GM23248 (cell line): ENCODE measurements around the gene GUCY1B1. TPM values are rescaled to one million over a fixed set of nuclear protein-coding genes. Genes with fewer than 3 reads are reported as not detected.

ENCODE experiments used
- DNase-seq: peaks from one replicate; pipeline ENCODE4 v3.0.0-alpha.2; 2015
- H2AFZ ChIP-seq: fragments of 200-600 bp; sonication (generic); 2 replicates; pipeline ENCODE4 v1.6.1; 2016; ENCODE audit warnings: antibody characterized with exemption
- H3F3A ChIP-seq: fragments of 200-600 bp; sonication (generic); 2 replicates; pipeline ENCODE4 v1.6.1; 2016; ENCODE audit warnings: mild to moderate bottlenecking, antibody characterized with exemption, mixed run types; ENCODE audit not compliant: insufficient read depth
- H3K27ac ChIP-seq: fragments of 200-600 bp; sonication (generic); 2 replicates; pipeline ENCODE4 v1.5.1; 2016; ENCODE audit warnings: mild to moderate bottlenecking
- H3K27me3 ChIP-seq: fragments of 200-600 bp; sonication (generic); replicated peaks from 2 replicates; pipeline ENCODE4 v1.6.1; 2016; ENCODE audit warnings: mild to moderate bottlenecking; ENCODE audit not compliant: insufficient read depth
- H3K36me3 ChIP-seq: fragments of 200-600 bp; sonication (generic); 2 replicates; pipeline ENCODE4 v1.6.1; 2016; ENCODE audit warnings: low read depth, mild to moderate bottlenecking
- H3K4me1 ChIP-seq: fragments of 200-600 bp; sonication (generic); 2 replicates; pipeline ENCODE4 v1.6.1; 2016; ENCODE audit warnings: mild to moderate bottlenecking; ENCODE audit not compliant: insufficient read depth
- H3K4me2 ChIP-seq: fragments of 200-600 bp; sonication (generic); one replicate; pipeline ENCODE4 v1.6.1; 2016; ENCODE audit warnings: mild to moderate bottlenecking; ENCODE audit not compliant: unreplicated experiment
- H3K4me3 ChIP-seq: fragments of 200-600 bp; sonication (generic); 2 replicates; pipeline ENCODE4 v1.5.1; 2016; ENCODE audit warnings: mild to moderate bottlenecking
- H3K79me2 ChIP-seq: fragments of 200-600 bp; sonication (generic); 2 replicates; pipeline ENCODE4 v1.6.1; 2016; ENCODE audit warnings: mild to moderate bottlenecking; ENCODE audit not compliant: insufficient read depth
- H3K9ac ChIP-seq: fragments of 200-600 bp; sonication (generic); 2 replicates; pipeline ENCODE4 v1.6.1; 2016; ENCODE audit warnings: mild to moderate bottlenecking
- H3K9me2 ChIP-seq: fragments of 200-600 bp; sonication (generic); 2 replicates; pipeline ENCODE4 v1.6.1; 2016; ENCODE audit warnings: mixed run types, mild to moderate bottlenecking, moderate library complexity; ENCODE audit not compliant: insufficient read depth
- H3K9me3 ChIP-seq: fragments of 200-600 bp; sonication (generic); one replicate; pipeline ENCODE4 v1.6.1; 2017; ENCODE audit warnings: low read depth
- H4K20me1 ChIP-seq: fragments of 200-600 bp; sonication (generic); 2 replicates; pipeline ENCODE4 v1.6.0; 2016; ENCODE audit not compliant: insufficient read depth
- EZH2 ChIP-seq: fragments of 200-600 bp; sonication (generic); IDR thresholded peaks from 2 replicates; pipeline ENCODE4 v1.6.1; 2018; ENCODE audit warnings: antibody characterized with exemption, mild to moderate bottlenecking; ENCODE audit not compliant: insufficient read depth, poor library complexity, severe bottlenecking
- EZH2phosphoT487 ChIP-seq: fragments of 200-600 bp; sonication (generic); IDR thresholded peaks from 2 replicates; pipeline ENCODE4 v1.6.1; 2018; ENCODE audit warnings: antibody characterized with exemption, moderate library complexity, mild to moderate bottlenecking, low read depth; ENCODE audit not compliant: insufficient read depth
- WGBS, 2 experiments: methylation state at CpG; one replicate each; pipeline ENCODE4 v1.1.6; 2015 to 2017; ENCODE audit warnings: low lambda C conversion rate in 2 of 2, low coverage in 1 of 2; ENCODE audit errors: missing lambda C conversion rate in 2 of 2; 5-methylcytosine and 5-hydroxymethylcytosine counted together
- in situ Hi-C: fragments of 300-500 bp; cut with MboI; formaldehyde crosslinking; loops from 2 replicates; pipeline ENCODE4 v1.15.0; 2020
- polyA plus RNA-seq: library from polyadenylated mRNA; unstranded; fragments of >200 nt; fragmentation: Nextera tagmentation; extraction: Ambion mirVana; gene quantifications from 2 replicates; pipeline ENCODE4 v1.2.1, GENCODE V29; 2016
- total RNA-seq: library from RNA; depleted of rRNA; stranded (reverse); fragments of >200 nt; shearing (Covaris generic); gene quantifications from 2 replicates; pipeline ENCODE4 v1.2.3, GENCODE V29; 2014

Gene GUCY1B1
- total and polyA plus RNA-seq, 2 experiments from 2014 or later: 0.56 to 2.1 TPM

DNA sequence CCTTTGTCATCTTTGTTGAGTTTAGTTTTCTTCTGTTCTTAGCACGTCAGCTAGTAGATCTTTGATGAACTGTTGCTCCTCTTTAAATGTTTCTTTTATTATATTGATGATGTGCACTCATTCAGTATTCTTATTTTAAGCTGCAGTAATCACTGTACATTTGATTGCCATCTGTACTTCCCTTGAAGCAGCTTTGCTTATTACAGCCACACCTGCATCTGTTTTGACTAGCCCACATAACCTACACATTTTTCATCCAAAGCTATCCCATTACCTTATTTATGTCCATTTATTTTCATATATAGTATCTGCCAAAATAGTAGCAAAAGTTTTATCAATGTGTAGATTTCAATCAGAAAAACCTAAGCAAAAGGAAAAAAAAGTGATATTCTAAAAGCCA is 23.9 kb upstream of the GUCY1B1 start:
- Histone ChIP-seq H3K4me1 (peaks cover 4% of the 10 kb centered on the region), H3K4me3 (no peak overlapping the region), H3K79me2 (no peaks in the 10 kb centered on the region), H3K27me3 (no peaks in the 10 kb centered on the region), H3F3A (peaks cover 8% of the 10 kb centered on the region; the same call in 1 of the 2 replicates), H3K4me2 (no peak overlapping the region), H4K20me1 (no peaks in the 10 kb centered on the region), H3K9me2 (no peaks in the 10 kb centered on the region), H3K27ac (no peak overlapping the region), H3K9ac (no peak overlapping the region), H3K9me3 (no peaks in the 10 kb centered on the region), H2AFZ (no peak overlapping the region), H3K36me3 (no peaks in the 10 kb centered on the region)
- no peak for DNase-seq
- 55 to 62% methylated on average over 1 of the region's 1 CpG for WGBS, 2 experiments
- TF ChIP-seq EZH2phosphoT487 (no peak), EZH2 (no peak)
- in situ Hi-C loops: no loop called here

DNA sequence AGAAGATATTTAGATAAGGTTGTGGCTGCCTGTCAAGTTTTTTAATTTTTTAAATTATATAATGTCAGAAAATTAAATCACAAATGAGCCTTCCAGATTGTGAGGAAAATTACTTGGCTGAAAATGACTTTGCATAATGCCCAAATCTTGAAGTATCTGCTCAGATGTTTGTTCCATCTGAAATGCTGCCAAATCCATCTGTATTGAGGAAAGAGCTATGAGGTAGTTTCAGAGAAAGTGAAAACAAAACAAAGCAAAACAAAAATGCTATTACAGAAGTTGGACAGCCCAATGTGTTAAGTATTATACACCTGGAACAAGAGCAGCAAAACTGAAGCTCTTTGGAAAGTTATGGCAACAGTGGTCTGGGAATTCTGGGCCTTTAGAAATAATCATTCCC is 23.3 kb upstream of the GUCY1B1 start:
- no peak overlapping the region for H3K27ac ChIP-seq
- no peak overlapping the region for H3K9ac ChIP-seq
- no peak for DNase-seq
- peaks cover 4% of the 10 kb centered on the region for H3K4me1 ChIP-seq
- no peaks in the 10 kb centered on the region for H3K9me3 ChIP-seq
- in situ Hi-C loops: no loop called here
- no peaks in the 10 kb centered on the region for H3K79me2 ChIP-seq
- no peaks in the 10 kb centered on the region for H4K20me1 ChIP-seq
- TF ChIP-seq EZH2phosphoT487: no peak
- TF ChIP-seq EZH2: no peak
- no peak overlapping the region for H2AFZ ChIP-seq
- no peaks in the 10 kb centered on the region for H3K9me2 ChIP-seq
- no peak overlapping the region for H3K4me3 ChIP-seq
- H3K36me3 ChIP-seq: no peaks in the 10 kb centered on the region
- no peak overlapping the region for H3K4me2 ChIP-seq
- no peaks in the 10 kb centered on the region for H3K27me3 ChIP-seq
- peaks cover 8% of the 10 kb centered on the region; the same call in 1 of the 2 replicates for H3F3A ChIP-seq

DNA sequence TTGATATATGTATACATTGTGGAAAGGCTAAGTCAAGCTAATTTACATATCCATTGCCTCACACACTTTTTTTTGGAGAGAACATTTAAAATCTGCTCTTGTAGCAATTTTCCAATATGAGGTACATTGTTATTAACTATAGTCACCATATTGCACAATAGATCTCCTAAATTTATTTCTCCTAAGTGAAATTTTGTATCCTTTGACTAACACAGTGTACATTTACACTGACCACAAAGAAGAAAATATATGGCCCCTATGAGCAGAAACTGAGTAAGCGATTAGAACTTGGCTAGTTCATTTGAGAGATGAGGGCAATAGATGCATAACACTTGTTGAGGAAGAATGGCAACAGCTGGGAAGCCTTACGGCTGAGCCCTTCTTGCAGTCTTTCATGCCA is 20.3 kb upstream of the GUCY1B1 start:
- Histone ChIP-seq H2AFZ (no peak overlapping the region), H3K4me3 (no peak overlapping the region), H3K27ac (no peak overlapping the region), H3K4me1 (peaks cover 4% of the 10 kb centered on the region), H4K20me1 (no peaks in the 10 kb centered on the region), H3K27me3 (no peaks in the 10 kb centered on the region; the same call in none of the 2 replicates), H3K36me3 (no peaks in the 10 kb centered on the region), H3K79me2 (no peaks in the 10 kb centered on the region), H3F3A (peaks cover 8% of the 10 kb centered on the region; the same call in 1 of the 2 replicates), H3K9me2 (no peaks in the 10 kb centered on the region), H3K9ac (no peak overlapping the region), H3K9me3 (no peaks in the 10 kb centered on the region), H3K4me2 (no peak overlapping the region)
- DNase-seq: peak; percentile 71
- in situ Hi-C loops: no loop called here
- WGBS, 2 experiments: 18 to 20% methylated on average over 2 of the region's 2 CpGs
- no peak for TF ChIP-seq EZH2phosphoT487
- TF ChIP-seq EZH2: no peak

DNA sequence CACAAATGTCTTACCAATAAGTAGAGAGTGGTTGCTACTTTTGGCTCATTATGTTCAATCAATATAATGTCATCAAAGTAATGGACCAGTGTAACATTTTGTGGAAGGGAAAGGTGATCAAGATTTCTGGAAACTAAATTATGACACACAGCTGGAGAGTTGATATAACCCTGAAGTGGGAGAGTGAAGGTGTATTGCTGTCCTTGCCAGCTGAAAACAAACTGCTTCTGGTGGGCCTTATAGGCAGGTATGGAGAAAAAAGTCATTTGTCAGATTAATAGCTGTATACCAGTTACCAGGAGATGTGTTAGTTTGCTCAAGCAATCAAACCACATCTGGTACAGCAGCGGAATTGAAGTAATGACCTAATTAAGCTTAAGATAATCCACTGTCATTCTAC is 17.3 kb upstream of the GUCY1B1 start:
- H3F3A ChIP-seq: peaks cover 17% of the 10 kb centered on the region; the same call in 1 of the 2 replicates
- H3K4me2 ChIP-seq: no peak overlapping the region
- H2AFZ ChIP-seq: no peak overlapping the region
- H3K36me3 ChIP-seq: no peaks in the 10 kb centered on the region
- H3K9me2 ChIP-seq: no peaks in the 10 kb centered on the region
- H3K9me3 ChIP-seq: no peaks in the 10 kb centered on the region
- in situ Hi-C loops: no loop called here
- no peak overlapping the region for H3K4me3 ChIP-seq
- no peaks in the 10 kb centered on the region for H4K20me1 ChIP-seq
- TF ChIP-seq EZH2phosphoT487 (no peak), EZH2 (no peak)
- no peak overlapping the region for H3K9ac ChIP-seq
- peaks cover 10% of the 10 kb centered on the region for H3K4me1 ChIP-seq
- H3K79me2 ChIP-seq: no peaks in the 10 kb centered on the region
- 76 to 77% methylated on average over 1 of the region's 1 CpG for whole genome bisulfite sequencing, 2 experiments
- no peaks in the 10 kb centered on the region; the same call in none of the 2 replicates for H3K27me3 ChIP-seq
- no peak for DNase-seq
- H3K27ac ChIP-seq: no peak overlapping the region

DNA sequence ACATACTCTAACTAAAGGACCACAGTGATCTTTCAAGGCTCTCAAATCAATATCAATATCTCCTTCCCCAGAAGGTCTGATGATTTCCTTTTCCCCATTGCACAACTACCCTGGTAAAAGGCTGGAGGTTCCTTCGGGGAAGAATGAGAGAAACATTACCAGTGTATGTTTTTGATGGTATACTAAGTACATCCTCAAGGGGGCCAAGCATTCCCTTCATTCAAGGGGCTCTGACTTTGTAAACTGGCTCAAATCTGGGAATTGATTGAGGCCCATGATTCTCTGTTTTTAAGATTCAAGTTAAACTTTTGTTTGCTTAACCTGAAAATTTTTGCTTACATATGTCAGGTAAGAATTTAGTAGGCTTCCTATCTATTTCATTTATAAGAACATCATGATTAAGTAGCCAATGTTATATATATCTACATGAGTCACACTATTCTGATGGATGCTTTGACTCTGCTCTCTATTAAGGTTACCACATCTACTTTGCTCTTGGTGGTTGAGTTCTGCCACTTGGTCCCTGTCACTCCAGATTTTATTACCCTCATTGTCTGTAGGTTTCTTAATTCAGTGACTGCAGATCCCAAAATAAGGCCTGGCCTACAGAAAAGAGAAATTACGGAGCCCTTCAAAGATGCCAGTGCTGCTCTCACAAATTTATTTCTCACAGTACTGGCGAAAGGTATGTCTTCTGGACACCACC is 16.4 kb upstream of the GUCY1B1 start:
- Histone ChIP-seq H3K9me2 (no peaks in the 10 kb centered on the region), H4K20me1 (no peaks in the 10 kb centered on the region), H3K27ac (no peak overlapping the region), H3K79me2 (no peaks in the 10 kb centered on the region), H3K4me1 (peaks cover 10% of the 10 kb centered on the region), H3K9me3 (no peaks in the 10 kb centered on the region), H2AFZ (no peak overlapping the region), H3K36me3 (no peaks in the 10 kb centered on the region), H3K4me2 (no peak overlapping the region), H3K4me3 (no peak overlapping the region), H3K9ac (no peak overlapping the region), H3F3A (peaks cover 17% of the 10 kb centered on the region; the same call in 1 of the 2 replicates), H3K27me3 (no peaks in the 10 kb centered on the region; the same call in none of the 2 replicates)
- in situ Hi-C loops: no loop called here
- 60 to 61% methylated on average over 3 of the region's 3 CpGs for WGBS, 2 experiments
- DNase-seq: no peak
- TF ChIP-seq EZH2phosphoT487 (no peak), EZH2 (no peak)
